Epithelial cell of proximal tubule (primary cell): ENCODE data around the gene CNP. TPM values are rescaled to one million over a fixed set of nuclear protein-coding genes. Genes with fewer than 3 reads are reported as not detected.

Source experiments
- DNase-seq: peaks from one replicate; pipeline ENCODE4 v3.0.0-alpha.2; 2011; ENCODE audit warnings: low read depth
- H3K4me3 ChIP-seq: 2 replicates; pipeline ENCODE4 v1.5.1; 2011; ENCODE audit warnings: low read depth, mild to moderate bottlenecking, low read length
- CTCF ChIP-seq: conservative IDR thresholded peaks from 2 replicates; pipeline ENCODE4 v1.5.1; 2012; ENCODE audit warnings: low read depth, mild to moderate bottlenecking, low read length
- total RNA-seq: library from RNA; depleted of rRNA; stranded (reverse); fragments of >200 nt; gene quantifications from 2 replicates; pipeline ENCODE4 v1.2.3, GENCODE V29; 2015

The CNP gene
- total RNA-seq, 1 donor from 2014 or later: 69.8 TPM

- no peak overlapping the region for H3K4me3 ChIP-seq
- DNase-seq: no peak
- TF ChIP-seq CTCF: no peak
Observed at GRCh38 chr17:41943492-41943891, 23.1 kb upstream of the CNP start.

GRCh38 chr17:41944943-41945342 is 21.7 kb upstream of the CNP start:
- no peak for TF ChIP-seq CTCF
- no peak overlapping the region for H3K4me3 ChIP-seq
- DNase-seq: no peak

- H3K4me3 ChIP-seq: no peak overlapping the region
- no peak for TF ChIP-seq CTCF
- DNase-seq: no peak
Observed at GRCh38 chr17:41948762-41949460, 17.7 kb upstream of the CNP start.

- no peak for DNase-seq
- no peak overlapping the region for H3K4me3 ChIP-seq
- TF ChIP-seq CTCF: no peak
Observed at GRCh38 chr17:41956522-41956921, 10.1 kb upstream of the CNP start.

GRCh38 chr17:41957031-41957868 is 9.3 kb upstream of the CNP start:
- H3K4me3 ChIP-seq: no peak overlapping the region
- no peak for TF ChIP-seq CTCF
- no peak for DNase-seq

- TF ChIP-seq CTCF: no peak
Observed at GRCh38 chr17:41957869-41958439, 8.6 kb upstream of the CNP start.

More at GRCh38 chr17:41957869-41958439, 8.6 kb upstream of the CNP start:
- H3K4me3 ChIP-seq: no peak overlapping the region
- no peak for DNase-seq
